Measurements from ENCODE around the gene ETV6. TPM values are rescaled to one million over a fixed set of nuclear protein-coding genes. Genes with fewer than 3 reads are reported as not detected.
A peak's percentile ranks its signal among the peaks of the same experiment; 100 is the strongest.

The ETV6 gene
- polyA plus RNA-seq, 2 of the 4 experiments (the other 2 are of a cell fraction): 4.0 to 7.0 TPM

DNA sequence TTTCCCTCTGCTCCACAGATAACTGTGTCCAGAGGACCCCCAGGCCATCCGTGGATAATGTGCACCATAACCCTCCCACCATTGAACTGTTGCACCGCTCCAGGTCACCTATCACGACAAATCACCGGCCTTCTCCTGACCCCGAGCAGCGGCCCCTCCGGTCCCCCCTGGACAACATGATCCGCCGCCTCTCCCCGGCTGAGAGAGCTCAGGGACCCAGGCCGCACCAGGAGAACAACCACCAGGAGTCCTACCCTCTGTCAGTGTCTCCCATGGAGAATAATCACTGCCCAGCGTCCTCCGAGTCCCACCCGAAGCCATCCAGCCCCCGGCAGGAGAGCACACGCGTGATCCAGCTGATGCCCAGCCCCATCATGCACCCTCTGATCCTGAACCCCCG, 219.9 kb downstream of the ETV6 start (continued):
- TF ChIP-seq, protein P1, sequence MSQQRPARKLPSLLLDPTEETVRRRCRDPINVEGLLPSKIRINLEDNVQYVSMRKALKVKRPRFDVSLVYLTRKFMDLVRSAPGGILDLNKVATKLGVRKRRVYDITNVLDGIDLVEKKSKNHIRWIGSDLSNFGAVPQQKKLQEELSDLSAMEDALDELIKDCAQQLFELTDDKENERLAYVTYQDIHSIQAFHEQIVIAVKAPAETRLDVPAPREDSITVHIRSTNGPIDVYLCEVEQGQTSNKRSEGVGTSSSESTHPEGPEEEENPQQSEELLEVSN (IDR thresholded peaks at IDR 0.05; ENCODE audit: borderline replicate concordance, low read depth): no peak
- TF ChIP-seq JUNB (IDR thresholded peaks at IDR 0.05): no peak

DNA sequence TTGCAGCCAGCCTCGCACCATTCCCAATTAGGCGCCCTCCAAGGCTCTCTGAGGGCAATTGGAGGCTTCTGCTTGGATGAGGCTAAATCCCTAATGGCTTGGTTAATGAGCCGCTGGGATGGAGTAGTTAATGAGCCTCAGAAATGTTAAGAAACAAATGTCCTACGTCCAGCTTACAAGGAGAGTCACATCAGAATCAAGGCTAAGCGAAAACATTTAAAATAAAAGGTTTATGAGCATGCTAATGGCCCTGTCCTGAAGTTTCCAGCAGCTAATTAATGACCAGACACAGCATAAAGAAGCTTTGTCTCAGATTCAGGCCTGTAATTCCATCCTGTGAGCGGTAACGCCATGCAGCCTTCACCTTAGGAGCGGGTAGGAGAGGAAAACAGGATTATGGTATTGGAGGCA, 220.6 kb downstream of the ETV6 start:
- FAIRE-seq: no peak
- Histone ChIP-seq H3K4me2 (no peak overlapping the region), H3K27ac (no peak overlapping the region), H3K4me1 (no peaks in the 10 kb centered on the region), H3K4me3 (no peak overlapping the region), H3K9me3 (peaks cover 6% of the 10 kb centered on the region; the same call in 2 of the 3 replicates)
- WGBS (ENCODE audit: missing lambda C conversion rate): 96% methylated on average over 8 of the region's 8 CpGs
- TF ChIP-seq EHMT2 (IDR thresholded peaks at IDR 0.05; ENCODE audit: low read depth): no peak
- TF ChIP-seq POLR2AphosphoS2 (conservative IDR thresholded peaks at IDR 0.05; ENCODE audit: low read length): no peak
- TF ChIP-seq RCOR1 (IDR thresholded peaks at IDR 0.05; ENCODE audit: low read depth, low read length): no peak
- no peak for TF ChIP-seq ZC3H11A (IDR thresholded peaks at IDR 0.05)
- TF ChIP-seq TFCP2L1 (CRISPR knock-in tag; IDR thresholded peaks at IDR 0.05): no peak
- TF ChIP-seq, protein P2, sequence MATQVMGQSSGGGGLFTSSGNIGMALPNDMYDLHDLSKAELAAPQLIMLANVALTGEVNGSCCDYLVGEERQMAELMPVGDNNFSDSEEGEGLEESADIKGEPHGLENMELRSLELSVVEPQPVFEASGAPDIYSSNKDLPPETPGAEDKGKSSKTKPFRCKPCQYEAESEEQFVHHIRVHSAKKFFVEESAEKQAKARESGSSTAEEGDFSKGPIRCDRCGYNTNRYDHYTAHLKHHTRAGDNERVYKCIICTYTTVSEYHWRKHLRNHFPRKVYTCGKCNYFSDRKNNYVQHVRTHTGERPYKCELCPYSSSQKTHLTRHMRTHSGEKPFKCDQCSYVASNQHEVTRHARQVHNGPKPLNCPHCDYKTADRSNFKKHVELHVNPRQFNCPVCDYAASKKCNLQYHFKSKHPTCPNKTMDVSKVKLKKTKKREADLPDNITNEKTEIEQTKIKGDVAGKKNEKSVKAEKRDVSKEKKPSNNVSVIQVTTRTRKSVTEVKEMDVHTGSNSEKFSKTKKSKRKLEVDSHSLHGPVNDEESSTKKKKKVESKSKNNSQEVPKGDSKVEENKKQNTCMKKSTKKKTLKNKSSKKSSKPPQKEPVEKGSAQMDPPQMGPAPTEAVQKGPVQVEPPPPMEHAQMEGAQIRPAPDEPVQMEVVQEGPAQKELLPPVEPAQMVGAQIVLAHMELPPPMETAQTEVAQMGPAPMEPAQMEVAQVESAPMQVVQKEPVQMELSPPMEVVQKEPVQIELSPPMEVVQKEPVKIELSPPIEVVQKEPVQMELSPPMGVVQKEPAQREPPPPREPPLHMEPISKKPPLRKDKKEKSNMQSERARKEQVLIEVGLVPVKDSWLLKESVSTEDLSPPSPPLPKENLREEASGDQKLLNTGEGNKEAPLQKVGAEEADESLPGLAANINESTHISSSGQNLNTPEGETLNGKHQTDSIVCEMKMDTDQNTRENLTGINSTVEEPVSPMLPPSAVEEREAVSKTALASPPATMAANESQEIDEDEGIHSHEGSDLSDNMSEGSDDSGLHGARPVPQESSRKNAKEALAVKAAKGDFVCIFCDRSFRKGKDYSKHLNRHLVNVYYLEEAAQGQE (IDR thresholded peaks at IDR 0.05): no peak
- TF ChIP-seq, protein P3, sequence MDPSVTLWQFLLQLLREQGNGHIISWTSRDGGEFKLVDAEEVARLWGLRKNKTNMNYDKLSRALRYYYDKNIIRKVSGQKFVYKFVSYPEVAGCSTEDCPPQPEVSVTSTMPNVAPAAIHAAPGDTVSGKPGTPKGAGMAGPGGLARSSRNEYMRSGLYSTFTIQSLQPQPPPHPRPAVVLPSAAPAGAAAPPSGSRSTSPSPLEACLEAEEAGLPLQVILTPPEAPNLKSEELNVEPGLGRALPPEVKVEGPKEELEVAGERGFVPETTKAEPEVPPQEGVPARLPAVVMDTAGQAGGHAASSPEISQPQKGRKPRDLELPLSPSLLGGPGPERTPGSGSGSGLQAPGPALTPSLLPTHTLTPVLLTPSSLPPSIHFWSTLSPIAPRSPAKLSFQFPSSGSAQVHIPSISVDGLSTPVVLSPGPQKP (IDR thresholded peaks at IDR 0.05; ENCODE audit: low read depth, low read length): no peak
- TF ChIP-seq MYC (IDR thresholded peaks at IDR 0.05; ENCODE audit: borderline replicate concordance, low read length): no peak
- ATAC-seq: no peak
- POLR2A ChIA-PET: no interaction called here
- CTCF ChIA-PET: interaction anchor here (0.9 kb wide), 2 partner anchors 34 to 50 kb away, joined by 3 read pairs; no protein-coding TSS in a partner anchor
- no peak for DNase-seq (ENCODE audit: low read depth in 1 of 2, low spot score in 1 of 2)

DNA sequence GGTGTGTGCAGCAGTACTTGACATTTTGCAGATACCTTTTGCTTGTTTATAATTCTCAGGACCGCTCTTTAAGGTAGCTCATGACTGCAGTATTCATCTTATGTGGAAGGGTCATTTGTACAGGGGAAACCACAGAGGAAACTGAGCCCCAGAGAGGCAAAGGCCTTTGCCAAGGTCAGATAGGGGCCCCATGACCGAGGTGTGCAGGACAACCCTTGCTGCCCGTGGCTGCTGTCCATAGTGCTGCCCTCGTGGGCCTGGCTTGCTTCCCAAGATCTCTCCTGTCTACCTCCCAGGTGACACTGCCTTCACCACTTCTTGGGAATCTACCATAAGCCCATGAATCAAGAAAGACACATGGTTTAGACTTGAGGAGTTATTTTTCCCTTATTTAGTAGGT, 222.6 kb downstream of the ETV6 start:
- POLR2A ChIA-PET: no interaction called here
- Histone ChIP-seq H3K4me1 (peaks cover 7% of the 10 kb centered on the region; the same call in 1 of the 3 replicates), H3K27ac (no peak overlapping the region), H3K4me3 (no peak overlapping the region), H3K9me3 (no peaks in the 10 kb centered on the region; the same call in 2 of the 3 replicates), H3K4me2 (no peak overlapping the region)
- TF ChIP-seq, protein P4, sequence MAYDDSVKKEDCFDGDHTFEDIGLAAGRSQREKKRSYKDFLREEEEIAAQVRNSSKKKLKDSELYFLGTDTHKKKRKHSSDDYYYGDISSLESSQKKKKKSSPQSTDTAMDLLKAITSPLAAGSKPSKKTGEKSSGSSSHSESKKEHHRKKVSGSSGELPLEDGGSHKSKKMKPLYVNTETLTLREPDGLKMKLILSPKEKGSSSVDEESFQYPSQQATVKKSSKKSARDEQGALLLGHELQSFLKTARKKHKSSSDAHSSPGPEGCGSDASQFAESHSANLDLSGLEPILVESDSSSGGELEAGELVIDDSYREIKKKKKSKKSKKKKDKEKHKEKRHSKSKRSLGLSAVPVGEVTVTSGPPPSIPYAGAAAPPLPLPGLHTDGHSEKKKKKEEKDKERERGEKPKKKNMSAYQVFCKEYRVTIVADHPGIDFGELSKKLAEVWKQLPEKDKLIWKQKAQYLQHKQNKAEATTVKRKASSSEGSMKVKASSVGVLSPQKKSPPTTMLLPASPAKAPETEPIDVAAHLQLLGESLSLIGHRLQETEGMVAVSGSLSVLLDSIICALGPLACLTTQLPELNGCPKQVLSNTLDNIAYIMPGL (CRISPR knock-in tag; IDR thresholded peaks at IDR 0.05; ENCODE audit: borderline replicate concordance): no peak
- TF ChIP-seq, protein P2 (IDR thresholded peaks at IDR 0.05): peak; percentile 72
- no peak for TF ChIP-seq CHD4 (IDR thresholded peaks at IDR 0.05; ENCODE audit: borderline replicate concordance)
- 71% methylated on average over 4 of the region's 4 CpGs for whole genome bisulfite sequencing (ENCODE audit: missing lambda C conversion rate)
- FAIRE-seq (no peak), ATAC-seq (no peak), DNase-seq (ENCODE audit: low read depth in 1 of 2, low spot score in 1 of 2) (no peak)
- CTCF ChIA-PET: no interaction called here

Measured in A549 (cell line).